LNCaP clone FGC (cell line): ENCODE measurements around the gene IFT20.

Experiments
- DNase-seq: peaks from one replicate; pipeline ENCODE4 v3.0.0-alpha.2; 2011; ENCODE audit warnings: low read depth
- H3K4me3 ChIP-seq: 2 replicates; pipeline ENCODE4 v1.5.1; 2011; ENCODE audit warnings: mild to moderate bottlenecking, low read depth, low read length, control low read depth
- TF ChIP-seq, protein P1 (sequence below): IDR thresholded peaks from 2 replicates; pipeline ENCODE4 v1.5.1; 2012; ENCODE audit warnings: mild to moderate bottlenecking; ENCODE audit not compliant: control insufficient read depth, insufficient read depth; ENCODE audit errors: extremely low read depth

IFT20 gene

DNA sequence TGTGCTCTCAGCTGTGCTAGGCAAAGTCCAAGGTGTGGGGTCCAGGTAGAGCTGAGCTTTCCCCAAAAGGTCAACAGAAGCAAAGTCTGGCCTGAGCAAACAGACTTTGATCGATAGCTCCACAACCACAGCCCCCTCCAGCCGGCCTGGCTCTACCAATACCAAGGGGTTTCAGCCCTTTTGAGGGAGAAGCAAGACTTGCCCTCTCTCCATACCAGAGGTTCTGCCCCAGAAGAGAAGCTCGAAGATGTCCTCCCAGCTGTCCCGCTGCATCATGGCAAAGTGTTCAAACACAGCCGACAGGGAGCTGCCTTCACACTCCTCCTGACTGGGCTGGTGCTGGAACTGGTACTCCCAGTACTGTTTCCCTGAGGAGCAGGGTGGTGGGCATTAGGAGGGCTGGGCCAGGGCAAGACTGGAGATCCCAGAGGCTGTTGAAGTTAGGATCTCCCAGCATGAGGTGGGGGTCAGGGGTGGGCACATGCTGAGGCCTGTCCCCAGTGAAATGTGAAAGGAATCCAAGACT is 33.1 kb upstream of the IFT20 start:
- H3K4me3 ChIP-seq: no peak overlapping the region
- DNase-seq: no peak
- TF ChIP-seq, protein P1, sequence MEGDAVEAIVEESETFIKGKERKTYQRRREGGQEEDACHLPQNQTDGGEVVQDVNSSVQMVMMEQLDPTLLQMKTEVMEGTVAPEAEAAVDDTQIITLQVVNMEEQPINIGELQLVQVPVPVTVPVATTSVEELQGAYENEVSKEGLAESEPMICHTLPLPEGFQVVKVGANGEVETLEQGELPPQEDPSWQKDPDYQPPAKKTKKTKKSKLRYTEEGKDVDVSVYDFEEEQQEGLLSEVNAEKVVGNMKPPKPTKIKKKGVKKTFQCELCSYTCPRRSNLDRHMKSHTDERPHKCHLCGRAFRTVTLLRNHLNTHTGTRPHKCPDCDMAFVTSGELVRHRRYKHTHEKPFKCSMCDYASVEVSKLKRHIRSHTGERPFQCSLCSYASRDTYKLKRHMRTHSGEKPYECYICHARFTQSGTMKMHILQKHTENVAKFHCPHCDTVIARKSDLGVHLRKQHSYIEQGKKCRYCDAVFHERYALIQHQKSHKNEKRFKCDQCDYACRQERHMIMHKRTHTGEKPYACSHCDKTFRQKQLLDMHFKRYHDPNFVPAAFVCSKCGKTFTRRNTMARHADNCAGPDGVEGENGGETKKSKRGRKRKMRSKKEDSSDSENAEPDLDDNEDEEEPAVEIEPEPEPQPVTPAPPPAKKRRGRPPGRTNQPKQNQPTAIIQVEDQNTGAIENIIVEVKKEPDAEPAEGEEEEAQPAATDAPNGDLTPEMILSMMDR: no peak

DNA sequence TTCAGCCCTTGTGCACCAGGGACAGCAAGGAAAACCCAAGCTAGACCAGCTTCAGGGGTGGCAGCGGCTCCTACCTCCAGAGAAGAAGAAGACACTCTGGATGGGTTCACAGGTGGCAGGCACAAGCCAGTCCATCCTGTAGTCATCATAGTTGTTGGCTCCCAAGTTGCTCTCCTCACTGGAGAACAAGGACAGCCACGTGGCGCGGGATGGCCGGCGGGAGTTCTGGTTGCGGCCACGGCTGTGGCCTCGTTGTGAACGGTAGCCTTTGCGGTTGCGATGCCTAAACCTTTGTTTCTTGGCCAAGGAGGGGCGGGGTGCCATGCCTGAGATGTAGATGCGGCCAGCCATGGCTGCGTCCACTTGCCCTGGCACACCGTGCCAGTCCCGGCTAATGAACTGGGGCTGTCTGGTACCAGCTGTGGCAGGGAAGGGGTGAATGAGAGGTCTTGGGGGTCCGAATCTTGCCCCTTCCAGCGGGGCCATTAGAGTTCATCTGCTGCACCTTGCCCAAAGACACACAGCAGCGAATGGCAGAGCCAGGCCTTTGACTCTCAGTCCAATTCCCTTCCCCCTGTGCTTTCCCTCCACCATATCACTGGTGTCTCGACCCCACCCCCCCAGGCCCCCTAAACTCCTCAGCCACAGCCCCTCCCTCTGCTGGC is 32.5 kb upstream of the IFT20 start:
- TF ChIP-seq, protein P1: no peak
- H3K4me3 ChIP-seq: no peak overlapping the region
- no peak for DNase-seq

DNA sequence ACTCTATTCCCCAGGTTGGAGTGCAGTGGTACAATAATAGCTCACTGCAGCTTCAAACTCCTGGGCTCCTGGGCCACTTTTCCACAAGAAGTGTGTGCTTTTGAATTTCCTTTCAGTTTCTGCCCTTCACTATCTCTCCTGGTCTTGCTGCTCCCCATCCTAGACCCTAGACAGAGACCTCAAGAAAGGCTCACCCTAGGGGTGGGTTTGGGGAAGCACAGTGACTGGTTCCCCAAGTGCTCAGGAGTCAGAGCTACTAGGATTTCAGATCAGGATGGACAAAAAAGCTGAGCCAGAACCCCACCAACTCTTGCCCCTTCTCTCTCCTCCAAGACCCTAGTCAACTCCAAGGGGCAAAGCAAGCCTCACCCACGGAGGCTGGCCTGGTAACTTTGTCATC is 31.3 kb upstream of the IFT20 start:
- DNase-seq: no peak
- no peak overlapping the region for H3K4me3 ChIP-seq
- TF ChIP-seq, protein P1: no peak

DNA sequence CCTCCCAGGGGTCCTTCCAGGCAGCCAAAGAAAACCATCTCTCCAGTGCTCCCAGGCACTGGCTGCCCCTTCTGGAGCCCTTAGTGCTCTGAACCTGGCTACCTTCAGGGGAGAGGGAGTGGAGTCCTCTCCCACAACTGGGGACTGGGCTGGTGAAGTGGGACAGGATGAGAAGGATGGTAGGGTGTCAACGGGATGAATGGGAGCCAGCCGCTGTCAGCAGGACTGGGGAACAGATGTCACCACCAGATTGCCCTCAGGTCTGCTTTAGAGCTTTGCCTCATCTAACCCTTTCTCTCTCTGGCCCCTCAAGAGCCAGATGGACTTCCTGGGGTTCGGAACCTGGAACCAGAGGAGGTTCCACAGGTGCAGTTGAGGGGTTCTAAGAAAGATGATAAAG is 30.2 kb upstream of the IFT20 start:
- H3K4me3 ChIP-seq: no peak overlapping the region
- TF ChIP-seq, protein P1: no peak
- no peak for DNase-seq

DNA sequence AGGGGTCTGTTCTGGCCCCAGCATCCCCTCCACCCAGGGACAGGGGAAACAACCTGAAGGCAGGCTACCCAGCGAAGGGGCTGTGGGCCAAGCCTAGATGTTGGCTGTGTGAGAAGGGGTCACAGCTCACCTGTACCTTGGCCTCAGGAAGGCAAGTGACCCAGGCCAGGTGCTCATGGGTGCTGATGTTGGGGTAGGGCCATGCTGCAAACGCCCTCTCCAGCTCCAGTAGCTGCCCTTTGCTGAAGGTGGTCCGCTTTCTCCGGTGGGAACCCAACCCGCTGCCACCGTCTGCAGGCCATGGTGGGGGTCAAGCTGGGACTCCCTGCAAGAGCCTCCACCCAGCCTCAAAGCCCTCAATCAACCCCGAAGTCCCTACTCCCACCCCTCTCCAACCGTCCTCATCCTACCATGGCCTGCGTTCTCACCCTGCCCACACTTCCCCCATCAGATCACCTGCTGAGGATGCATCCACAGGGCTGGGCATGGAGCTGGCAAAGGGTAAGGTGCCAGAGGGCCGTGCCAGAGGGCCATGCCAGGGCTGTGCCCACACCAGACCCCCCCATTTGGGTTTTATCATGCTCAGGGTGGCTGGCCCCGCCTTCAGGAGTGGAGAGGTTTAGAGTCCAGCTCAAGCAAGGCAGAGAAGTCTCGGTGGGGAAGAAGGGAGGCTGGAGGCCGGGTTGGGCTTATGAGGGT is 29.5 kb upstream of the IFT20 start, which contains the start of gene SEBOX:
Gene SEBOX, minus strand, starts transcription at position 535 of the 699 bp plus-strand sequence. Its CDS starts 48 bp downstream, at position 487.
- DNase-seq: no peak
- H3K4me3 ChIP-seq: no peak within 1 kb of the TSS
- TF ChIP-seq, protein P1: no peak

DNA sequence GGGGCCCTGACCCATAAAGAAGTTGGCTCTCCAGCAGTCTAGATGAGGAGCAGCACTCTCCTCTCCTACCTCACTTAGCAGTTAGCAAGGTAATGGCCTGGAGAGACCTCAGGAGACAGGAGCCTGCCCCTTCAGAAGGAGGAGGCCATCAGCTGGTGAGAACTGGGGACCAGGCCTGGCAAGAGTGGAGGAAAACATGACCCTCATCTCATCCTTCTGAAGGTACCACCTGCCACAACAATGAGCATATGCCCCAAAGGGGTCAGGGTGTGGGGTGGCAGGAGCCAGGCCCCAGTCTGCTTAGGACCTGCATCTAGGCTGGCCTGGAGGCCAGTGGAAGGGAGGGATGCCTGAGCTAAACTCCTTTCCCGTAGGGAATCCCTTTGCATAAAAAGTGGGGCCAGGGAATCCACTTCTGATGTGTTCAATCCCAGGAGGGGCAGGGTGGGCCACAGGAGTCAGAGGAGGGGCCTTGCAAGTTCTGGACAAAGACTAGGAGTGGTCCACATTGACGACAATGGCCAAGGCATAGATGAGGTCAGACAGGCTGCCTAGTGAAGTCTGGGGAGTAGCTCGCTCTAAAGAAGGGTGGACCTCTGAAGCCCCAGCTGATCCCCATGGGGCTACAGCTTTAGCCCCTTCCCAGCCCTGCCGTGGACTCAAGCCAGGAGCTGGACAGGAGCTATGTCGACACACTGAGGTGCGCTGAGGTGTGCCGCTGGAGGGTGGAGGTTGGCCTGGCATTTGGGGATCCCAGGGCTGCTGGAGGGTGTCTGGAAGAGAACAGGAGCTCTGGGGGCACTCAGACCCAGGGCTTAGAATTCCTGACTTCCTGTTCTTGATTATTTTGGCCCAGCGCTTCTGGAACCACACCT is 28.7 kb upstream of the IFT20 start:
- H3K4me3 ChIP-seq: no peak overlapping the region
- TF ChIP-seq, protein P1: no peak
- DNase-seq: no peak
